MCF 10A (cell line): ENCODE data around the gene TNFRSF19. TPM values are rescaled to one million over a fixed set of nuclear protein-coding genes. Genes with fewer than 3 reads are reported as not detected.

Experiments
- BruUV-seq: library from RNA; stranded (reverse); fragments of 400-500 nt; replicated peaks from 2 replicates; lab custom pipeline; 2021; lab: Mats Ljungman, UMichigan
- CTCF ChIA-PET: fragments of 300-600 bp; sonication (Branson Sonifier 250); formaldehyde crosslinking; extraction: SDS; loops from one replicate; lab custom pipeline; 2021; ENCODE audit warnings: antibody characterized with exemption, inconsistent platforms; lab: Yijun Ruan, JAX
- POLR2A ChIA-PET: fragments of 300-600, 350-650 bp; sonication (Branson Sonifier 250); formaldehyde crosslinking; extraction: SDS; loops from one replicate; lab custom pipeline; 2020; ENCODE audit warnings: antibody characterized with exemption, inconsistent platforms; lab: Yijun Ruan, JAX
- DNase-seq: peaks from one replicate; pipeline ENCODE4 v3.0.0-alpha.2; 2018; ENCODE audit not compliant: unreplicated experiment
- H3K27ac Mint-ChIP-seq: one replicate; pipeline ENCODE4 v1.8.0; 2022; ENCODE audit warnings: mild to moderate bottlenecking, low read depth, mixed read lengths; ENCODE audit not compliant: unreplicated experiment
- H3K27me3 Mint-ChIP-seq: one replicate; pipeline ENCODE4 v1.8.0; 2022; ENCODE audit warnings: mixed read lengths; ENCODE audit not compliant: insufficient read depth, unreplicated experiment
- H3K36me3 Mint-ChIP-seq: one replicate; pipeline ENCODE4 v1.8.0; 2022; ENCODE audit warnings: mild to moderate bottlenecking, moderate library complexity, mixed read lengths; ENCODE audit not compliant: insufficient read depth, unreplicated experiment
- H3K4me1 Mint-ChIP-seq: one replicate; pipeline ENCODE4 v1.8.0; 2022; ENCODE audit warnings: mixed read lengths; ENCODE audit not compliant: insufficient read depth, unreplicated experiment
- H3K4me3 Mint-ChIP-seq: one replicate; pipeline ENCODE4 v1.8.0; 2022; ENCODE audit warnings: mild to moderate bottlenecking, moderate library complexity, mixed read lengths; ENCODE audit not compliant: unreplicated experiment
- H3K9me3 Mint-ChIP-seq: one replicate; pipeline ENCODE4 v1.8.0; 2022; ENCODE audit warnings: mixed read lengths; ENCODE audit not compliant: unreplicated experiment
- intact Hi-C: fragments of 100-400 bp; cut with micrococcal nuclease; formaldehyde crosslinking; loops from 2 replicates; pipeline ENCODE4 v1.14.1; 2022
- total RNA-seq: library from RNA; stranded (reverse); gene quantifications from 2 replicates; pipeline ENCODE4 v1.2.3, GENCODE V29; 2022
- TF ChIP-seq, protein P1 (sequence below): fragments of 200-600 bp; IDR thresholded peaks from one replicate; pipeline ENCODE4 v1.8.0; 2022; ENCODE audit warnings: antibody characterized with exemption, mild to moderate bottlenecking; ENCODE audit not compliant: unreplicated experiment

The TNFRSF19 gene
- total RNA-seq, 1 experiment from 2014 or later = not detected

GRCh38 chr13:23609874-23610576 lies 39.8 kb downstream of the TNFRSF19 start:
- Mint-ChIP-seq H3K4me1 (no peaks in the 10 kb centered on the region), H3K36me3 (no peaks in the 10 kb centered on the region), H3K27ac (no peak overlapping the region), H3K27me3 (peaks cover 44% of the 10 kb centered on the region), H3K9me3 (no peaks in the 10 kb centered on the region), H3K4me3 (no peak overlapping the region)
- DNase-seq = no peak
- ChIA-PET POLR2A (interaction anchor here (0.8 kb wide), 1 partner anchor 566 kb away, joined by 3 read pairs; no protein-coding TSS in a partner anchor), CTCF (interaction anchor here (0.6 to 0.9 kb wide), 2 partner anchors 35 to 61 kb away, joined by 3 read pairs; no protein-coding TSS in a partner anchor)
- intact Hi-C loops = no loop called here
- TF ChIP-seq, protein P1, sequence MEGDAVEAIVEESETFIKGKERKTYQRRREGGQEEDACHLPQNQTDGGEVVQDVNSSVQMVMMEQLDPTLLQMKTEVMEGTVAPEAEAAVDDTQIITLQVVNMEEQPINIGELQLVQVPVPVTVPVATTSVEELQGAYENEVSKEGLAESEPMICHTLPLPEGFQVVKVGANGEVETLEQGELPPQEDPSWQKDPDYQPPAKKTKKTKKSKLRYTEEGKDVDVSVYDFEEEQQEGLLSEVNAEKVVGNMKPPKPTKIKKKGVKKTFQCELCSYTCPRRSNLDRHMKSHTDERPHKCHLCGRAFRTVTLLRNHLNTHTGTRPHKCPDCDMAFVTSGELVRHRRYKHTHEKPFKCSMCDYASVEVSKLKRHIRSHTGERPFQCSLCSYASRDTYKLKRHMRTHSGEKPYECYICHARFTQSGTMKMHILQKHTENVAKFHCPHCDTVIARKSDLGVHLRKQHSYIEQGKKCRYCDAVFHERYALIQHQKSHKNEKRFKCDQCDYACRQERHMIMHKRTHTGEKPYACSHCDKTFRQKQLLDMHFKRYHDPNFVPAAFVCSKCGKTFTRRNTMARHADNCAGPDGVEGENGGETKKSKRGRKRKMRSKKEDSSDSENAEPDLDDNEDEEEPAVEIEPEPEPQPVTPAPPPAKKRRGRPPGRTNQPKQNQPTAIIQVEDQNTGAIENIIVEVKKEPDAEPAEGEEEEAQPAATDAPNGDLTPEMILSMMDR = no peak
- no TSS peak for BruUV-seq

DNA sequence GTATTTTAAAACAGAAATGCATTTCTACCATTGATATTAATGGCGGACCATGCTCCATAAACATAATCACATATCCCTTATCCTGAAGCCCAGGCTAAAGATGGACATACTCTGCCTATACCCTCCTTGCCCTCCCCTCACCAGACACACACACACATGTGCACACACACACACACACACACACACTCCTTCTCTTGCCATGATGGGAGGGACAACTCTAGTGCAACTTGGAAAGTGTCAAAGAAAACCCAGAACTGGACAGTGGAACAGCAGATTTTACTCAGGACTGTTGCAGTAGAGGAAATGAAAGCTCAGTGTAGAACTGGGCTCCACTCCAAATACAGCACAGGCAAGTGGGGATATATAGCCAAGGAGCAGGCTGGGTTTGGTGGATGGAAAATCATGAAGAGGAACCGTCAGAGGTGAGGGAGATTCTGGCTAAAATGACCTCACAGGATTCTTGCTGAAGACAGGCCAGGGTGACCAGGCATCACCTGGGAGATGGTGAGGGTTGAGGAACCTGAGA lies 40.8 kb downstream of the TNFRSF19 start:
- no peak for DNase-seq
- BruUV-seq = no TSS peak
- Mint-ChIP-seq H3K4me1 (no peaks in the 10 kb centered on the region), H3K36me3 (no peaks in the 10 kb centered on the region), H3K27ac (no peak overlapping the region), H3K9me3 (no peaks in the 10 kb centered on the region), H3K27me3 (peaks cover 34% of the 10 kb centered on the region), H3K4me3 (no peak overlapping the region)
- TF ChIP-seq, protein P1 = no peak
- CTCF ChIA-PET = no interaction called here
- intact Hi-C loops = no loop called here
- POLR2A ChIA-PET = no interaction called here

DNA sequence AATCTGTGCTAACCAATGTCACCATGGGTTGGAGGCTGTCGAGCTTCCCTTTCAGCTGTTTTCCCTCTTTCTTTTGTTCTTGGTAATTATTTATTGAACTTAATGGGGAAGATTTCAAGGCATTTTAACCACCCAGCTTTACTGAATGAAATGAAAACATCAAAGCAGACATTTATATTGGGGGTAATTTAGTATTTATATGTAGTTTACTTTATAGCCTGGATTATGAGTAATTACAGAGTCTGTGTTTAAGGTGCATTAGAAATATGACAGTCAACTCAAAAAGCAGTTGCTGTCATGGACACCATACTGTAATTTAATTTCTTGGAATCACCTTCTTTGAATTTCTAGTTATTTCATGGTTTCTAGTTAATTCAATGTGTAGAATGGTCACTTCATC lies 42.0 kb downstream of the TNFRSF19 start:
- Mint-ChIP-seq H3K27ac (no peak overlapping the region), H3K36me3 (no peaks in the 10 kb centered on the region), H3K27me3 (peaks cover 33% of the 10 kb centered on the region), H3K4me1 (peaks cover 5% of the 10 kb centered on the region), H3K4me3 (no peak overlapping the region), H3K9me3 (no peaks in the 10 kb centered on the region)
- POLR2A ChIA-PET = no interaction called here
- TF ChIP-seq, protein P1 = no peak
- DNase-seq = no peak
- BruUV-seq = no TSS peak
- CTCF ChIA-PET = no interaction called here
- intact Hi-C loops = no loop called here

GRCh38 chr13:23612731-23613130 lies 42.5 kb downstream of the TNFRSF19 start:
- Mint-ChIP-seq H3K9me3 (no peaks in the 10 kb centered on the region), H3K36me3 (no peaks in the 10 kb centered on the region), H3K27ac (no peak overlapping the region), H3K27me3 (peaks cover 33% of the 10 kb centered on the region), H3K4me3 (no peak overlapping the region), H3K4me1 (peaks cover 10% of the 10 kb centered on the region)
- DNase-seq = no peak
- BruUV-seq = no TSS peak
- intact Hi-C loops = no loop called here
- POLR2A ChIA-PET = no interaction called here
- CTCF ChIA-PET = no interaction called here
- TF ChIP-seq, protein P1 = no peak
